ENCODE measurements around the gene CDA. TPM values are rescaled to one million over a fixed set of nuclear protein-coding genes. Genes with fewer than 3 reads are reported as not detected.

CDA gene
- total and polyA plus RNA-seq, 2 of the 8 experiments (the other 6 are each of a cell fraction or from before 2014, with no cell fraction given): 4.4 to 11.3 TPM

DNA sequence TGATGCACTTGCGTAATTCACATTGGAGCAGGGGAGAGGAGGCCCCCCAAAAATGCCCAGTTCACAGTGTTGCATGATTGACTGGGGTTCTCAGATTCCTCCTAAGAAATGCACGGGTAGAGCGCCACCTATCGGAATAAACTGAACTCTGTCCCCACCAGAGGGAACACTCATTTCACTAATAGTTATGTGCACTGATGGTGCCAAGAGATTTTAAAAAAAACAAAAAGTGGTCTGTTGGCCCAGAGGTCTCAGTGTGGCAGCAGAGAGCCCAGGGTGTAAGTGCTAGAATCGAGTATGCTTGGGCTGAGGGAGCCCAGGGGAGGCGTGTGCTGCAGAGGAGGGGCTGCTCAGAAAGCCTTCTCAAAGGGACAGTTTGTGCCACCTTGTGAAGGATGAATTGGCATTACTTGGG lies 51.3 kb downstream of the CDA start:
- H2BK20ac ChIP-seq (ENCODE audit: low read length): no peak overlapping the region
- DNase-seq (ENCODE audit: low read depth in 1 of 2, low spot score in 2 of 2) (peak in 1 of 2 experiments; percentile 72), FAIRE-seq (peak; percentile 63)
- H2BK15ac ChIP-seq (ENCODE audit: low read length): no peak overlapping the region
- H3K4me2 ChIP-seq (ENCODE audit: insufficient read depth in 1 of 2, low read depth in 2 of 2, low read length in 2 of 2): no peak overlapping the region
- no peak overlapping the region for H4K8ac ChIP-seq (ENCODE audit: extremely low read depth, insufficient read depth, low read length)
- H2BK12ac ChIP-seq (ENCODE audit: low read depth, low read length): no peak overlapping the region
- H3K23me2 ChIP-seq (ENCODE audit: low read depth, low read length): no peaks in the 10 kb centered on the region
- H3K18ac ChIP-seq (ENCODE audit: extremely low read depth, low read length): no peak overlapping the region
- no peaks in the 10 kb centered on the region for H3K27me3 ChIP-seq (replicated peaks in 1 of 4; ENCODE audit: control insufficient read depth in 3 of 4, extremely low read depth in 1 of 4, insufficient read depth in 3 of 4, low read length in 3 of 4)
- no peak overlapping the region for H3K4me3 ChIP-seq (ENCODE audit: extremely low read depth in 1 of 4, insufficient read depth in 2 of 4, low read depth in 3 of 4, low read length in 4 of 4)
- no peaks in the 10 kb centered on the region for H3K79me1 ChIP-seq (ENCODE audit: low read depth, low read length)
- H4K5ac ChIP-seq (ENCODE audit: insufficient read length, low read depth, low read length): no peak overlapping the region
- H3K14ac ChIP-seq (ENCODE audit: insufficient read length): no peak overlapping the region
- H2BK120ac ChIP-seq (replicated peaks; ENCODE audit: low read depth, low read length): no peak overlapping the region
- no peaks in the 10 kb centered on the region for H3K79me2 ChIP-seq (ENCODE audit: control insufficient read depth in 1 of 2, insufficient read depth in 2 of 2, low read length in 2 of 2)
- ChIA-PET CTCF (ENCODE audit: partially characterized antibody) (interaction anchor here (0.7 to 8.2 kb wide), 23 partner anchors 8 to 126 kb away, joined by 3 to 85 read pairs (median 4); partner anchors contain the start of gene PINK1), POLR2A (ENCODE audit: partially characterized antibody) (interaction anchor here (2.0 kb wide), 1 partner anchor 10 kb away, joined by 11 read pairs; no protein-coding TSS in a partner anchor)
- H3K27ac ChIP-seq (ENCODE audit: low read depth, low read length): no peak overlapping the region
- peaks cover 1 to 3% of the 10 kb centered on the region in 2 experiments for H4K20me1 ChIP-seq (replicated peaks in 1 of 2; ENCODE audit: control insufficient read depth in 1 of 2, insufficient read depth in 2 of 2, low read length in 2 of 2)
- peaks cover 0 to 4% (median 0%) of the 10 kb centered on the region in 4 experiments; a peak in 3 of 8 replicates for H3K36me3 ChIP-seq (ENCODE audit: control insufficient read depth in 2 of 4, insufficient read depth in 4 of 4, low read length in 3 of 4)
- no peak overlapping the region for H2BK5ac ChIP-seq (ENCODE audit: low read depth, low read length)
- no peak overlapping the region for H3K9ac ChIP-seq (replicated peaks in 1 of 4; ENCODE audit: extremely low read depth in 1 of 4, low read depth in 3 of 4, low read length in 3 of 4)
- H3K9me3 ChIP-seq (ENCODE audit: insufficient read depth in 2 of 2, low read depth in 1 of 2, low read length in 1 of 2): no peaks in the 10 kb centered on the region
- no peak overlapping the region for H3K56ac ChIP-seq (replicated peaks; ENCODE audit: insufficient read length, low read depth, low read length)
- no peak overlapping the region for H3K23ac ChIP-seq (ENCODE audit: insufficient read length)
- peak overlapping the region; percentile 42 for H3K4ac ChIP-seq (replicated peaks; ENCODE audit: insufficient read length, low read depth, low read length)
- H3K4me1 ChIP-seq (replicated peaks in 1 of 4; ENCODE audit: control insufficient read depth in 3 of 4, insufficient read depth in 4 of 4, low read length in 3 of 4): peaks cover 0 to 5% (median 3%) of the 10 kb centered on the region in 4 experiments; a peak in 3 of 7 replicates
- no peak overlapping the region for H2AFZ ChIP-seq (ENCODE audit: low read length)
- WGBS, 2 experiments (ENCODE audit: extremely low coverage in 1 of 2, insufficient coverage in 1 of 2, insufficient read length in 1 of 2, insufficient replicate concordance in 2 of 2, low coverage in 1 of 2, low lambda C conversion rate in 2 of 2, missing lambda C conversion rate in 1 of 2): 25% methylated on average over 6 of the region's 6 CpGs; no CpG with 5 or more reads in 1 of the 2 experiments
- H2AK5ac ChIP-seq (ENCODE audit: low read depth, low read length): no peak overlapping the region
- no peak overlapping the region for H4K91ac ChIP-seq (replicated peaks; ENCODE audit: insufficient read length, low read length)
- TF ChIP-seq GABPA (IDR thresholded peaks at IDR 0.05; ENCODE audit: borderline replicate concordance, insufficient read depth, low read length) (no peak), ASH2L (IDR thresholded peaks at IDR 0.05; ENCODE audit: low read length) (no peak), JUND (IDR thresholded peaks at IDR 0.05; ENCODE audit: low read length) (no peak), POLR2AphosphoS5 (IDR thresholded peaks at IDR 0.05; ENCODE audit: low read depth, low read length) (no peak), BCL11A (IDR thresholded peaks at IDR 0.05; ENCODE audit: low read depth in 2 of 2, low read length in 2 of 2) (no peak), KDM5A (IDR thresholded peaks at IDR 0.05; ENCODE audit: low read length) (no peak), TAF7 (optimal IDR thresholded peaks at IDR 0.05; ENCODE audit: borderline replicate concordance, low read depth, low read length) (no peak), SRF (IDR thresholded peaks at IDR 0.05; ENCODE audit: low read depth, low read length) (no peak), TEAD4 (IDR thresholded peaks at IDR 0.05; ENCODE audit: low read depth, low read length) (no peak), POU5F1 (IDR thresholded peaks at IDR 0.05; ENCODE audit: low read depth, low read length) (no peak)
- TF ChIP-seq, protein P1, sequence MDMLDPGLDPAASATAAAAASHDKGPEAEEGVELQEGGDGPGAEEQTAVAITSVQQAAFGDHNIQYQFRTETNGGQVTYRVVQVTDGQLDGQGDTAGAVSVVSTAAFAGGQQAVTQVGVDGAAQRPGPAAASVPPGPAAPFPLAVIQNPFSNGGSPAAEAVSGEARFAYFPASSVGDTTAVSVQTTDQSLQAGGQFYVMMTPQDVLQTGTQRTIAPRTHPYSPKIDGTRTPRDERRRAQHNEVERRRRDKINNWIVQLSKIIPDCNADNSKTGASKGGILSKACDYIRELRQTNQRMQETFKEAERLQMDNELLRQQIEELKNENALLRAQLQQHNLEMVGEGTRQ (IDR thresholded peaks at IDR 0.05; ENCODE audit: low read length): no peak
- TF ChIP-seq, protein P2, sequence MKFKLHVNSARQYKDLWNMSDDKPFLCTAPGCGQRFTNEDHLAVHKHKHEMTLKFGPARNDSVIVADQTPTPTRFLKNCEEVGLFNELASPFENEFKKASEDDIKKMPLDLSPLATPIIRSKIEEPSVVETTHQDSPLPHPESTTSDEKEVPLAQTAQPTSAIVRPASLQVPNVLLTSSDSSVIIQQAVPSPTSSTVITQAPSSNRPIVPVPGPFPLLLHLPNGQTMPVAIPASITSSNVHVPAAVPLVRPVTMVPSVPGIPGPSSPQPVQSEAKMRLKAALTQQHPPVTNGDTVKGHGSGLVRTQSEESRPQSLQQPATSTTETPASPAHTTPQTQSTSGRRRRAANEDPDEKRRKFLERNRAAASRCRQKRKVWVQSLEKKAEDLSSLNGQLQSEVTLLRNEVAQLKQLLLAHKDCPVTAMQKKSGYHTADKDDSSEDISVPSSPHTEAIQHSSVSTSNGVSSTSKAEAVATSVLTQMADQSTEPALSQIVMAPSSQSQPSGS (IDR thresholded peaks at IDR 0.05; ENCODE audit: low read length): no peak

All from H1 (cell line).